ENCODE measurements around the gene SPHK1.

DNA sequence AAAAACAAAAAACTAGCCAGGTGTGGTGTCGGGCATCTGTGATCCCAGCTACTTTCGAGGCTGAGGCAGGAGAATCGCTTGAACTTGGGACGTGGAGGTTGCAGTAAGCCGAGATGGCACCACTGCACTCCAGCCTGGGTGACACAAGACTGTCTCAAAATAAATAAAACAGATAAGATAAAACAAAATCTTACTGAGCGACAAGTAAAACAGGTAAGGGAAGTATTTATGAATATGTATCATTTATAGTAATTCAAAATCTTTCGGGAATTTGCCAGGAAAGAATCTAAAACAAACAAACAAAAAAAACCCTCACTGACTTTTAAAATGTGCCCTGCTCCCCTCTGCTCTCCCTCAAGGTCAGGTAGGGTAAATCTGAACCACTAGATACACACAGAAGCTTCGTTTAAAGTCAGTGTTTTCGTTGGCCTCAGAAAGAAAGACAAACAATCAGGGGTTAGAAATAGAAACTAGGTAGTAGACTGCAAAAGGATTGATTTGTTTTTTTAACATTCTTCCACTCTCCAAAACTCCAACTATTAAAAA, 32.8 kb upstream of the SPHK1 start:
- TF ChIP-seq EZH2 (IDR thresholded peaks at IDR 0.05; ENCODE audit: insufficient read depth, poor library complexity, severe bottlenecking) (no peak), EZH2phosphoT487 (IDR thresholded peaks at IDR 0.05; ENCODE audit: insufficient read depth, low read depth) (no peak)
